GM12878 (cell line): ENCODE results near the gene MRPS25.

ENCODE experiments used
- CEBPB ChIP-seq, 2 experiments: fragments of 150-350 bp in 1 of 2; IDR thresholded peaks; 2 replicates each; pipeline ENCODE4 v1.6.1; 2012 to 2014; ENCODE audit warnings: low read depth in 2 of 2, low read length in 2 of 2, borderline replicate concordance in 1 of 2, inconsistent platforms in 1 of 2
- EP300 ChIP-seq, 2 experiments: fragments of 150-350 bp in 1 of 2; IDR thresholded peaks; 2 replicates each; pipeline ENCODE4 v1.6.1; 2011 to 2012; ENCODE audit warnings: low read depth in 2 of 2, low read length in 2 of 2, borderline replicate concordance in 1 of 2, improper control_type of control experiment in 1 of 2, inconsistent platforms in 1 of 2; ENCODE audit not compliant: control insufficient read depth in 1 of 2
- GABPA ChIP-seq: IDR thresholded peaks from 2 replicates; pipeline ENCODE4 v1.6.1; 2014; ENCODE audit warnings: antibody characterized with exemption, low read depth, mild to moderate bottlenecking, inconsistent platforms
- HDAC6 ChIP-seq: fragments of 200-600 bp; sonication (generic); IDR thresholded peaks from one replicate; pipeline ENCODE4 v1.8.0; 2017; ENCODE audit warnings: antibody characterized with exemption; ENCODE audit not compliant: unreplicated experiment
- POLR2AphosphoS5 ChIP-seq: IDR thresholded peaks from 2 replicates; pipeline ENCODE4 v1.6.1; 2011; ENCODE audit warnings: mild to moderate bottlenecking, low read length, inconsistent platforms
- SIX5 ChIP-seq: IDR thresholded peaks from 2 replicates; pipeline ENCODE4 v1.6.1; 2011; ENCODE audit warnings: mild to moderate bottlenecking, low read depth, low read length, moderate library complexity; ENCODE audit not compliant: severe bottlenecking
- SP1 ChIP-seq: IDR thresholded peaks from one replicate; pipeline ENCODE4 v1.6.1; 2011; ENCODE audit warnings: low read depth, low read length
- TCF7 ChIP-seq: IDR thresholded peaks from 2 replicates; pipeline ENCODE4 v1.6.1; 2014; ENCODE audit warnings: antibody characterized with exemption, borderline replicate concordance
- YBX1 ChIP-seq: fragments of 450-650 bp; IDR thresholded peaks from 2 replicates; pipeline ENCODE4 v1.6.1; 2016; ENCODE audit warnings: antibody characterized with exemption
- TF ChIP-seq, protein P1 (sequence below): fragments of 450-650 bp; formaldehyde crosslinking; IDR thresholded peaks from 2 replicates; pipeline ENCODE4 v1.5.0; 2022; ENCODE audit warnings: mild to moderate bottlenecking, missing genetic modification characterization
- TF ChIP-seq, protein P2 (sequence below), 3 experiments: IDR thresholded peaks in 2 of 3; conservative IDR thresholded peaks in 1 of 3; 2 replicates each; pipeline ENCODE4 v1.5.1; 2011; ENCODE audit warnings: low read depth in 3 of 3, low read length in 3 of 3, mild to moderate bottlenecking in 3 of 3, control low read depth in 2 of 3, moderate library complexity in 2 of 3, inconsistent platforms in 1 of 3, mixed read lengths in 1 of 3; ENCODE audit not compliant: control insufficient read depth in 2 of 3, insufficient read depth in 1 of 3; ENCODE audit errors: extremely low read depth in 1 of 3
- TF ChIP-seq, protein P3 (sequence below): fragments of 450-650 bp; IDR thresholded peaks from 2 replicates; pipeline ENCODE4 v1.6.1; 2018; ENCODE audit warnings: mild to moderate bottlenecking, low read depth, moderate library complexity; ENCODE audit not compliant: partially characterized antibody

DNA sequence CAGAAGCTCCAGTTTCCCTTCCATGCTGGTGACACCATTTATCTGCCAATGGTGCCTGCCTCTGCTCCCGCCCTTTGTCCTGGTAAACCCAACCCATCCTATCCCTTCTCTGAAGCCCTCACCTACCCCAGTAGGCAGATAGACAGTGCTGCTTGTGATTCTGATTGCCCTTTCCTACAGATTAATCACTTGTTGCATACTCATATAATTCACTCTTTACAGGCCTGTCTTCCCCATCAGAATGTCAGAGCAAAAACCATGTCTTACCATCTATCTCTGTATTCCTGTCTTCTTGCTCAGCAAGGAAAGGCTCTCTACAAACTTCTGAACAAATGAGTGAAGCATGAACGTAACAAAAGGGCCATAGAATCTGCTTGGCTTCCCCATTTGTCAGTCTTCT lies 47.9 kb downstream of the MRPS25 start:
- TF ChIP-seq SIX5 (no peak), YBX1 (no peak), POLR2AphosphoS5 (no peak), GABPA (no peak), CEBPB (IDR thresholded peaks at IDR 0.05; ENCODE audit: borderline replicate concordance in 1 of 2, low read depth in 2 of 2, low read length in 2 of 2) (no peak), EP300 (IDR thresholded peaks at IDR 0.05; ENCODE audit: borderline replicate concordance in 1 of 2, control insufficient read depth in 1 of 2, low read depth in 2 of 2, low read length in 2 of 2) (no peak), TCF7 (no peak), SP1 (no peak), HDAC6 (no peak)
- TF ChIP-seq, protein P1, sequence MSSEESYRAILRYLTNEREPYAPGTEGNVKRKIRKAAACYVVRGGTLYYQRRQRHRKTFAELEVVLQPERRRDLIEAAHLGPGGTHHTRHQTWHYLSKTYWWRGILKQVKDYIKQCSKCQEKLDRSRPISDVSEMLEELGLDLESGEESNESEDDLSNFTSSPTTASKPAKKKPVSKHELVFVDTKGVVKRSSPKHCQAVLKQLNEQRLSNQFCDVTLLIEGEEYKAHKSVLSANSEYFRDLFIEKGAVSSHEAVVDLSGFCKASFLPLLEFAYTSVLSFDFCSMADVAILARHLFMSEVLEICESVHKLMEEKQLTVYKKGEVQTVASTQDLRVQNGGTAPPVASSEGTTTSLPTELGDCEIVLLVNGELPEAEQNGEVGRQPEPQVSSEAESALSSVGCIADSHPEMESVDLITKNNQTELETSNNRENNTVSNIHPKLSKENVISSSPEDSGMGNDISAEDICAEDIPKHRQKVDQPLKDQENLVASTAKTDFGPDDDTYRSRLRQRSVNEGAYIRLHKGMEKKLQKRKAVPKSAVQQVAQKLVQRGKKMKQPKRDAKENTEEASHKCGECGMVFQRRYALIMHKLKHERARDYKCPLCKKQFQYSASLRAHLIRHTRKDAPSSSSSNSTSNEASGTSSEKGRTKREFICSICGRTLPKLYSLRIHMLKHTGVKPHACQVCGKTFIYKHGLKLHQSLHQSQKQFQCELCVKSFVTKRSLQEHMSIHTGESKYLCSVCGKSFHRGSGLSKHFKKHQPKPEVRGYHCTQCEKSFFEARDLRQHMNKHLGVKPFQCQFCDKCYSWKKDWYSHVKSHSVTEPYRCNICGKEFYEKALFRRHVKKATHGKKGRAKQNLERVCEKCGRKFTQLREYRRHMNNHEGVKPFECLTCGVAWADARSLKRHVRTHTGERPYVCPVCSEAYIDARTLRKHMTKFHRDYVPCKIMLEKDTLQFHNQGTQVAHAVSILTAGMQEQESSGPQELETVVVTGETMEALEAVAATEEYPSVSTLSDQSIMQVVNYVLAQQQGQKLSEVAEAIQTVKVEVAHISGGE (CRISPR knock-in tag): no peak
- TF ChIP-seq, protein P2, sequence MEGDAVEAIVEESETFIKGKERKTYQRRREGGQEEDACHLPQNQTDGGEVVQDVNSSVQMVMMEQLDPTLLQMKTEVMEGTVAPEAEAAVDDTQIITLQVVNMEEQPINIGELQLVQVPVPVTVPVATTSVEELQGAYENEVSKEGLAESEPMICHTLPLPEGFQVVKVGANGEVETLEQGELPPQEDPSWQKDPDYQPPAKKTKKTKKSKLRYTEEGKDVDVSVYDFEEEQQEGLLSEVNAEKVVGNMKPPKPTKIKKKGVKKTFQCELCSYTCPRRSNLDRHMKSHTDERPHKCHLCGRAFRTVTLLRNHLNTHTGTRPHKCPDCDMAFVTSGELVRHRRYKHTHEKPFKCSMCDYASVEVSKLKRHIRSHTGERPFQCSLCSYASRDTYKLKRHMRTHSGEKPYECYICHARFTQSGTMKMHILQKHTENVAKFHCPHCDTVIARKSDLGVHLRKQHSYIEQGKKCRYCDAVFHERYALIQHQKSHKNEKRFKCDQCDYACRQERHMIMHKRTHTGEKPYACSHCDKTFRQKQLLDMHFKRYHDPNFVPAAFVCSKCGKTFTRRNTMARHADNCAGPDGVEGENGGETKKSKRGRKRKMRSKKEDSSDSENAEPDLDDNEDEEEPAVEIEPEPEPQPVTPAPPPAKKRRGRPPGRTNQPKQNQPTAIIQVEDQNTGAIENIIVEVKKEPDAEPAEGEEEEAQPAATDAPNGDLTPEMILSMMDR (IDR thresholded peaks at IDR 0.05 in 2 of 3, conservative IDR thresholded peaks at IDR 0.05 in 1 of 3; ENCODE audit: control insufficient read depth in 2 of 3, extremely low read depth in 1 of 3, insufficient read depth in 1 of 3, low read depth in 3 of 3, low read length in 3 of 3): no peak
- TF ChIP-seq, protein P3, sequence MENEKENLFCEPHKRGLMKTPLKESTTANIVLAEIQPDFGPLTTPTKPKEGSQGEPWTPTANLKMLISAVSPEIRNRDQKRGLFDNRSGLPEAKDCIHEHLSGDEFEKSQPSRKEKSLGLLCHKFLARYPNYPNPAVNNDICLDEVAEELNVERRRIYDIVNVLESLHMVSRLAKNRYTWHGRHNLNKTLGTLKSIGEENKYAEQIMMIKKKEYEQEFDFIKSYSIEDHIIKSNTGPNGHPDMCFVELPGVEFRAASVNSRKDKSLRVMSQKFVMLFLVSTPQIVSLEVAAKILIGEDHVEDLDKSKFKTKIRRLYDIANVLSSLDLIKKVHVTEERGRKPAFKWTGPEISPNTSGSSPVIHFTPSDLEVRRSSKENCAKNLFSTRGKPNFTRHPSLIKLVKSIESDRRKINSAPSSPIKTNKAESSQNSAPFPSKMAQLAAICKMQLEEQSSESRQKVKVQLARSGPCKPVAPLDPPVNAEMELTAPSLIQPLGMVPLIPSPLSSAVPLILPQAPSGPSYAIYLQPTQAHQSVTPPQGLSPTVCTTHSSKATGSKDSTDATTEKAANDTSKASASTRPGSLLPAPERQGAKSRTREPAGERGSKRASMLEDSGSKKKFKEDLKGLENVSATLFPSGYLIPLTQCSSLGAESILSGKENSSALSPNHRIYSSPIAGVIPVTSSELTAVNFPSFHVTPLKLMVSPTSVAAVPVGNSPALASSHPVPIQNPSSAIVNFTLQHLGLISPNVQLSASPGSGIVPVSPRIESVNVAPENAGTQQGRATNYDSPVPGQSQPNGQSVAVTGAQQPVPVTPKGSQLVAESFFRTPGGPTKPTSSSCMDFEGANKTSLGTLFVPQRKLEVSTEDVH: no peak
